KG1 (cell line): ENCODE results near the gene TXNDC2.

ENCODE experiments used
- DNase-seq: peaks from one replicate; lab custom pipeline; 2025; lab: John Stamatoyannopoulos, UW

Gene TXNDC2

DNA sequence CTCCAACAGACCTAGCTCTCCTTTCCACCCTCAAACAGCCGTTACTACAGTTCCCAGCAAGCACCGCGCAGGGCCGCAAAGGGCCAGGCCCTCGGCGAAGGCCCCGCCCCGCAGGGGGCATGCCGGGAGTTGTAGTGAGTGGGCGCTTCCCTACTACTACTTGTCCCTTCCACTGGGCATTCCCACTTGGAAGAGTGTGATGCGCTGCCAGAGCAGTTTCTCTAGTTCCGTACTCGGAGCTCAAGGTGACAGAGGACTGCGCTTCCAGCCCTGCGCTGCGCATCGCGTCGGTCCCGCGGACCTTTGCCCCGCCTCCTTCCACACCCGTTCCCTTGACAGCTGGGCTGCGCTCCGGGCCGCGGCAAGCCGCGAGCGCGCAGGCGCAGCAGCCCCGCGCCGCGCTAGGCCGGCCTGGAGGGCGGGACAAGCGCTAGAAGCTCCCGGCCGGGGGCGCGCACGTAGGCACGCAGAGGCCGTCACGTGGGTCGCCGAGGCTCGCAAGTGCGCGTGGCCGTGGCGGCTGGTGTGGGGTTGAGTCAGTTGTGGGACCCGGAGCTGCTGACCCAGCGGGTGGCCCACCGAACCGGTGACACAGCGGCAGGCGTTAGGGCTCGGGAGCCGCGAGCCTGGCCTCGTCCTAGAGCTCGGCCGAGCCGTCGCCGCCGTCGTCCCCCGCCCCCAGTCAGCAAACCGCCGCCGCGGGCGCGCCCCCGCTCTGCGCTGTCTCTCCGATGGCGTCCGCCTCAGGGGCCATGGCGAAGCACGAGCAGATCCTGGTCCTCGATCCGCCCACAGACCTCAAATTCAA, 28.0 kb downstream of the TXNDC2 start, which contains the start of gene VAPA:
VAPA (plus strand) TSS at position 491 of the 808 bp plus-strand sequence; CDS start at position 732, 241 bp downstream.
- DNase-seq: peak; percentile 99

DNA sequence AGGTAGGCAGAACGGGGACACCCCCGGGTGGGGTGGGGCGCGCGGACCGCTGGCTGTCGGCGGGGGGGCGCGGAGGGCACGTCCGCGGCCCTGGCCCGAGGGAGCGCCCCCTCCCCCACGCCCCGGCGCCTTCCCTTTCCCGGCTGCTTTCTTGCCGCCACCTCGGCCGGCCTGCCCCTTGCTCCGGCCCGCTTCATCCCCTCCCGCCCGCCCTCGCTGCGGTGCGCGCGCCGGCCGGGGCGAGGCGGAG, 28.5 kb downstream of the TXNDC2 start:
- DNase-seq: no peak

DNA sequence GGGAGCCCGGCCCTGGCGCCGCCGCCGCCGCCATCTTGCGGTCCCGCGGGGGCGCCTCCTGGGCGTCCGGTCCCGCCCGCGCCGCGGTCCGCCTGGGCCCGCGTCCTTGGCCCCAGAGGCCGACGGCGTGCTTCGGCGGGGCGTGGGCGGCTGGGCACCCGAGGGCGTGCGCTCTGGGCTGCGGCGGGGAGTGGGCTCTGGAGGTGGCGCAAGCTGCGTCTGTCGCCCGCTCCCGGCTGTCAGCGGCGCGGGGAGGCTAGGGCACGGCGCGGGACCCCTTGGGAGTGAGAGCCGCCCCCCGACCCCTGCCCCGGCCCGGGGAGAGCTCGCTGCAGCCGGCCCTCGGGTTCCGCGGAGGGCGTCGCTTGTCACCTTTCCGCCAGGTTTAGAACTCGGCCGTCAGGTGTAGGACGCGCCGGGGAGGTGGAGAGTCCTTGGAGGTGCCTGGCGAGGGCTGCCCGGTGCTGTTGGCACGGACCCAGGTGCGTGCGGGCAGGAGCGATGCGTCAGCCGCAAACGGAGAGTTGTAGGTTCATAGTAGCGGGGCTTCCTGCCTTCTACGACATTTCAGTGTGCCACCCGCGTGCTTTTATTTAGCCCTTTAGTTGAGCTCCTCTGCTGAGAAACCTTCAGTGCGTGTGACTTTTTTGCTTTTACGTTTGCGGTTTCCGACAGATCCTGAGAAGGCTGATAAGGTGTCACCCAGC, 29.0 kb downstream of the TXNDC2 start:
- DNase-seq: peak; percentile 18

DNA sequence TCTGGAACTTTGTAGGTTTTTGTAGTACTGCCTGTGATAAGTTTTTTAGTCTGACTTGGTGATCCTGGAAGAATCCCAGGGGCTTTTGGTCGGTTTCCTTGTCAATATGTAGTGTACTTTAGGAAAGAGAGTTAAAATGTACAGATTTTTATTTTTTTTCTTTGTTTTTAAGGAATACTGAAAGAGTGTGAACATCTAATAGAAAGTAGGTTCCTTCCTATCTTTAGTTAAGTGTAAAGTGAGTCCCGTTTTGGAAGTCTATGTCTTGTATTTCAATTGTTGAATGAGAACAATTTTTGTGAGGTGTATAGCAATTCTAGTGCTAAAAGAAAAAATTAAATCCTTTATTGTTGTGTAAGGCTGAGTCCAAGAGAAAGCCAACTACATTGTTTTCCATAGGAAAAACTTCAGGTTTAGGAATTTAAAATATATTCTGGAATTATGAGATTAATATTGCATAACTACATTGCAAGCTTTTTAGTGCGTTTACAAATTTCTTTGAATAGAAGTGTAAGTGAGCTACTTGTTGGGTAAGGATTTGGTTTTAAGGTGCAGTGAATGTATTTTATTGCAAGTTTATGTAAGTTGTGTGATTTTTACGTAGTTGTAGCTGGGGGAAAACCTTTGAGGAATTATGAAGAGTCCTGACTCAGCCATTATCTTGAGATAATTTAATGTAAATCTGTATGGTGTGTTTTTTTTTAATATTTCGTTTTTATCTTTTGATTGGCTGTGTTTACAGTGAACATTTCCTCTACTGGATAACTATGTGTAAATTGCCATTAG, 29.7 kb downstream of the TXNDC2 start:
- DNase-seq: no peak

DNA sequence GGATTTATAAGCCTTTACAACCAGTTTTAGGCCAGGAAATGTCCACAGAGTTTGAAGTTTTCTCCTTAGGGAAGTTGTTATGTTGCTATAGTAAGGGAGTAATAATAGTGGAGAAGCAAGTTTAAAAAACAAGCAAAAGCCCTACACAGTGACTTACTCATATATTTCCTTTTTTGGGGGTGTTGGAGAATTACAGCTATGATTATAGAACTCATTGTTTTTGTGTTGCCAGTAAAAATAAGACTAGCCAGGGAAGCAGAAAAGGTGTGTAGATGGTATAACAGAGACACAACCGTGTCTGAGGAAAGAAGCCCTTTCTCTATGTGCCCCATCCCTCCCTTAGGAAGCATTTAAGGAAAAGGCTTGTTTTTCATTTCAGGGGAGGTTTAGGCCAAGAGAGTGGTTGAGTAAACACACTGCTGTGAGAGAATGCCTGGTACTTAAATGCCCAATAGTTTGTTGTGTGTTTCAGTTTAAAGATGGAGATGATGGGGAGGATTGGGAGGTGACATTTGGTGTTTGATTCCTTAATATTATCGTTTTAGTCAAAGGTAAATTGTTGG, 30.4 kb downstream of the TXNDC2 start:
- DNase-seq: no peak

DNA sequence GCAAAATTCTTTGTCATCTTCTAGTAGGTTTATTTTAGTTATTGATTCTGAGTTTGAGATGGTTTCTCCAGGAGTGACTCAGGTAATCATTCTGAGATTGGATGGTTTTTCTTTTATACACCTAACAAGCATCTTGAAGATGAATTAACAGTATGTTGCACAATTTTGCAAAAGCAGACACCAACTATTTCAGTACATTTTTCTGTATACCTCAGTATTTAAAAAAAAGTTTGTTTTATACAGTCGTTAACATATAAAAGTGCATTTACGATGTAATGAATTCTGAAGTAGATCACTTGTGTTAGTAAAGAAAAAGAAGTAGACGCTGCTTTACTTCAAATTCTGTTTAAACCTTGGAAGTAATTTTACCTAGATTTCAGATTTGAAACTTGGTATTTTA, 31.0 kb downstream of the TXNDC2 start:
- no peak for DNase-seq

DNA sequence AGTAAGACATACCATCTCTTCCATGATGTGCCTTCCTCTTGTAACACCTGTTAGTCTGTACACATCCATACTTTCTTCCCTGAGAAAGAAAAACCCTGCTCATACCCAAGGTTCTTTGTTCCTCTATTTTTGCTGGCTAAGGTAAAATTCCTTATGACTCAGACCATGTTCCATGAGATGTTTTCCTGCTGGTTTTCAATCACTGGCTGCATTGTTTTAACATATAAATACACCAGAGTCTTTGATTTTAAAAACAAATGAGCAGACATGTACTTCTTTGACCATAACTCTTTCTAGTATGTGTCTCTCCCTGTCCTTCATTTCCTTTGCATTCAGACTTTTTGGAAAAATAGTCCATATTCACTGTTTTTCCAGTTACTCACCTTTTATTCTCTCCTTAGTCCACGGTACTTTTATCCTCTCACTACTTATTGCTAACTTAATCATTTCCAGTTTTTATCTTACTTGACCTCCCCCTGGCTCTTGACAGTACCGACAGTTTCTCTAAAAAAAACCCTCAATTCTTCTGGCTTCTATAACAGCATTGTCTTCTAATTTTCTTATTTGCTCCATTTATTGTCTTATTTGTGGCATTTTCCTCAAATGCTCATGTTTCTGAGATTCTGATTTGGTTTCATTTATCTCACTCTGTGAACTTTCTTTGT, 32.4 kb downstream of the TXNDC2 start:
- no peak for DNase-seq

DNA sequence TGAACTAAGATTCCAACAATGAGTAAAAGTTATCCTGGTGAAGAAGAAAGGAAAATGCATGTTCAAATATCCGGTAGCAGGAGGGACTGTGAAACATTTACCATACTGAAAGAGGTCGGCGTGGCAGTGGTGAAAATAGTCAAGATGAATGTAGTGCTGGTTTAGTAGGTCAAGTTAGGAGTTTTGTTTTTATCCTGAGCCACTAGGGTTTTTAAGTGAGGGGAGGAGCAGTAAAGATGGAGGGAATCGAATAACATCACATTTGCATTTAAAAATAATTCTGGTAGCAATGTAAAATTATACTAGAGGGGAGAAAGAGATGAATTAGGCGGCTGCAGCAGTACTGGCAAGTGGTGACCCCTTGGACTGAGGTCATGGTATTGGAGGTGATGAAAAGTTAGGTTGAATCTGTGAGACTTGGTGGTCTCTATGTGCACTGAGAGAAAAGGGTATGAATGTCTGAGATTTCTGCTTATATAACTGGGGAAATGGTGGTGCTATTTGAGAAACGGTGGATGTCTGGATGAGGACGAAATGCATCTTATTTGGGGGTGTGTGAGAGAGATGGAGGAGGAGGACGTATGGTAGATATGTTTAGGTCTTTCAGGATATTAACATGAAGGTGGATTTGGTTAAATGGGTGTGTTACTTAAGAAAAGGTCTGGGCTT, 33.9 kb downstream of the TXNDC2 start:
- no peak for DNase-seq

DNA sequence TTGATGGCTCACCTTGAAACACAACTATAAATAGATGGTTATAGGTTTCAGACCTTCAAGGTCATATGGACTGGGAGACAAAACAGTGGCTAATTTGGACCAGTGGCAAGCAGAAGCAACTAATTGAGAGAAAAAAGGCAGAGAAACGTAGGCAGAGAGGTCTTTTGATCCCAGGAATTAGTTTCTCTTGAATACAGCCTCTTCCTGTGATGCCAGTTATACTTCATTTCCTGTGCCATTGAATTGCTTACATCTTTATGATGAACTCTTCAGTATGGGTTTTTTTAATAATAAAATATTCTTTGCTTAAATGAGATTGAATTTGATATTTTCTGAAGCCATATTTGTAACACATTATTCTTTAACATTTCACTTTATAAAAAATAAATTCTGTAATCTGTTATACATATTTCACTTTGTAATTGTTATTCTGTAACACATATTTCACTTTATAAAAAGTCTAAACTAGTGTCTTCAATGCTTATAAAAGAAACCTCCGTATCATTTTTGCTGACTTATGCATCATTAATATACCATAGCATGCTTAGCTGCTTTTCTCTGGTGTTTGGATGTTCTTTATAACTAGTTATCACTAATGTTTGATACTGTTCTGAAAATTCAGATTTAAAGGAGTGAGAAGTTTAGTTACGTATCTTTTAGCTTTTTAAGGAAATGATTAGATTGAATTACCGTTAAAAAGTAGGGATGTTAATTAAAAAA, 37.0 kb downstream of the TXNDC2 start:
- DNase-seq: no peak

DNA sequence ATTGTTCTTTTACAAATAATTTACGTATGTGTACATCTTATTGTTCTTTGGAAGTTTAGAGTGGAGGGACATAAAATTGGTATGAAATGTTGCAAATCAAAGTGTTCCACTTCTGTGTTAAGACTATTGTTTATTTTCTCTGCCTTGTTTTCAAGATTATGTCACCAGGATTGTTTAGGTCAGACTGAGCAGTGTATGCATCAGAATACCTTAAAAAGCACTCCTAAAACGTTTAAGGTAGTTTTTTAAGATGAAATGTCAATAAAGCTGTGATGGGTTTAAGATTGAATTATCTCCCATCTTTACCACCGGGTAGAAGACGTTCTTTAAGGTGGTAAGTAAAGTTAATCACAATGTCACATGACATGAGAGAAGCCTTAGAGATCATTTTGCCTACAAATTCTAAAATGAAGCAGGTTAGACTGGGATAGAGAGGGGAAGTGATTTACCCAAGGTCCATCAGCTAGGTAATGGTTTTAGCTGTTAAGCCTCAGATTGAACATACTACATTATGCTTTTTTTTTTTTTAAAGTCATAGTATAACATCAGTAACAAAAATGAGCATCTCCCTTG, 38.7 kb downstream of the TXNDC2 start:
- DNase-seq: no peak

DNA sequence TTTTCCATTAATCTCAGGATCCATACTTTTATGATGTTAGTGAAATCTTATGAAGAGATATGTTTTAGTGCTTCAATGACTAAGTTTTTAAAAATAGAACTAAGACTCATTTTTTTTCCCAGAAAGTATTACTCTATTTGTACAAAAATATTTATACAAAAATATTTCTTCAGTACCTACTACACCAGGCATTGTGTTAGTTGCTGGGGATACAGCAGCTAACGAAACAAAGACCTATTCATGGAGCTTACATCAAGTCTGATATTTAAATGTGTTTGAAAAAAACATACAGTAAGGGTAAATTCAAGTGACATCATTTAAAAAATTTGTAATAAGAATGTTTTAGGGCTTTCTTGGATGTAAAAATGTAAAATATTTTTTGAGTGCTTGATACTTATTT, 39.6 kb downstream of the TXNDC2 start:
- no peak for DNase-seq

DNA sequence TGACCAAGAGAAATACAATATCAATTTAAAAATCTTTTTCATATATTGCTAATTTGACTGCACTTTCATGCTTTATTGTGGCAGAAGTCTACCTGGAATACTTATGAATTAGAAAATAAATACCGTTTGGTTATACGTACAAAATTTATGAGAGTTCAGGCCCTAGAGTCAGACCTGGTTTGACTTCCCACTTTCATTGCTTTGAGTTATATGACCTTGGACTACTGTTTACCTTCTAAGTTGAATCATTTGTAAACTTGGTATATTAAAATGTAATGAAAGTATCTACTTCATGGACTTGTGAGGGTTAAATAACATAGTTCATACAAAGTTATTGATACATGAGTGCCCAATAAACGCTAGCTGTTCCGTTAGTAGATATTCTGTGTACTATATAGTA, 40.0 kb downstream of the TXNDC2 start:
- no peak for DNase-seq

DNA sequence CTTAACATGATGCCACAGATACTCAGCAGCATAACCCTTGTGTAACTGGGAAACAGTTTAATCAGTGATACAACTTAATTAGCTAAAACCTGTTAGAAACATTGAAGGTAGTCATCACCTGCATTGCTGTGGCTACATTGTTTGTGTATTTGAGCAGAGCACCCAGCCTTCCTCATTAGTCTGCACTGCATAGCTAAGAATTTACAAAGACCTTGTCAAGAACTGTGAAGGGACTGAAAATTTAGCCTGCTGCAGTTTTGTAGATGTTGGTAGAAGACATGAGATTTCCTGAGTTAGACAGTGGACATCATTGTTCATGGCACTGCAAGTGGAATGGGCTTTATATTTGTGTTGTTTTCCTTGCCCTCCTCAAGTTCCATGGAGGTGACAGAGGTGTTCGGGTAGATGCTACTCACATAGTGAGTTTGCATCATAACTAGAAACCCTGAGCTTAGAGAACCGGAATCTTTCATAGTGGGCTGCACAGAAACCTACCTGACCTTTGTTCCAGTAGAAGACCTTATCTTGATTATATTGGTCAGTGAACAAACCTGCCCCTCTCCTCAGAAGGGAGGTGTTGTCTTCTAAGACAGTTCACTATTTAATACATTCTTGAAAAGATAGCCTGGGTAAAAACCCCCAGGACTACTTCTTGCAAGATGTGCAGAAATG, 40.6 kb downstream of the TXNDC2 start:
- no peak for DNase-seq

DNA sequence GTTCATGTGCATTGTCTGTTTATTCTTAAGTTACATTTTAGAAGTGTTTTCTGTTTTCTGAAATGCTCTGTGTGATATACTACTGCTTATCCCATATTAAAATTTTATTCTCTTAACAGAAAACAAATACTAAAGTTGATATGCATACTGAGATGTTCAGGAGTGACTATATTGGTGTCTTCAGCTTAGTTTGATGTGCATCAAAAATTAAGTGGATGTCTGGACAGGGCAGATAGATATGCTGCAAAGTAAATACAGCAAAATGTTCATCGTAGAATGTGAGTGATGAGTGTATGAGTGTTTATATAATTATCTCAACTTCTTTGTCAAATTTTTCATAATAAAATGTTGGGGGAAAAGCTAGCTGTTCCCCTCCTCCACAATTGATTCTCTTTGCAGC, 41.2 kb downstream of the TXNDC2 start:
- no peak for DNase-seq

DNA sequence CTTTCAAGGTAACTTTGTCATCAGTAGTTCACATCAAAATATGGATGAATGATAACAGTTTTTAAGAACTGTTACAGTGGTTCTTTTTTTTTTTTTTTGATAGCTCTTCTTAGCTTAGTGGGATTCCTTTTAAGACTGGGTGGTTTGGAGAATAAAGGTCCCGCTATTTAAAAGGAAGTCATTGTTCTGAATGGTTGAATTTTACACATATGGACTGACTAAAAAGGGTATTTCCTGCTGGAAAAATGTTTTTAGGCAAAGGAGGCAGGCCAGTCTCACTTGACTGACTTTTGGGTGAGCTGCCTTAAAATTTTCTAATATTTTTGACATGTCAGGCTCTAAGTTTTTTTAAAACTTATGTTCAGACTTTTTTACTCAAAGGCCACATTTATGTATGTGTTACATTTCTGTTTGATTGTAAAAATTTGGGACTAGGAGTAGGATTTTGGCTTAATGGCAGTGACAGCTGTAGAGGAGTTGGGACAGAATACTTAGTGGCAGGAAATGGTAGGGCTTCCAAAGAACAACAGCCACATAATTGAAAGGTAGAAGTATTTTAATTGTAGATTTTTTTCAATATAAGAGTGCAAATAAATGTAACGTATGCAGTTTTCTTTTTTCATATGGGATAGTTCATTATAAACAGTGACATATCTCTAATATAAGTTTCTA, 41.8 kb downstream of the TXNDC2 start:
- no peak for DNase-seq

DNA sequence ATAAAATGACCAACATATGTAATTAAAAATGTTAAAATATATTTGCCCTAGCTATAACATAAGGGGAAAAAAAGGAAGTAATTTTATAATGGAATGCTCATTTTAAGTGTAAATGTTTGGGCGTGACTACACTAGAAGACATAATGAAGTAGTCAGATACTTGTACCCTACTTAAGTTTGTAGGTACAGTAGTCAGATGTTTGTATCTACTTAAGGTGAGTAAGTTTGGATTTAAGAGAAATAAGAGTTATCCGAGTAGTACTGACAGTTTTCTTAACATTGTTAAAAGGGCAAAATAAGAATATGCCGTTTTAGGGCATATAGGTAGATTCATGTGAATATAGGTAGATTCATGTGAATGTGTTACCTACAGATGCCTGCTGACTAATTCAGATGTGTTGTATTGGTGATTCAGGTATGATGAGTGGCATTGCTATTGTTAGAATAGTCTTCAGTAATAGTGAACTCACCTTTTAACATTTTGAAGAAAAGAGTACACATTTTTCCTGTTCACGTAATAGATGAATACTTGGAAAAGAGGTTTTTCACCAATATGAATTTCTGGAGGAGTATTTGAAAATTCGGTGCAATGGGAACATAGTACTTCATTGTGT, 43.0 kb downstream of the TXNDC2 start:
- DNase-seq: no peak

DNA sequence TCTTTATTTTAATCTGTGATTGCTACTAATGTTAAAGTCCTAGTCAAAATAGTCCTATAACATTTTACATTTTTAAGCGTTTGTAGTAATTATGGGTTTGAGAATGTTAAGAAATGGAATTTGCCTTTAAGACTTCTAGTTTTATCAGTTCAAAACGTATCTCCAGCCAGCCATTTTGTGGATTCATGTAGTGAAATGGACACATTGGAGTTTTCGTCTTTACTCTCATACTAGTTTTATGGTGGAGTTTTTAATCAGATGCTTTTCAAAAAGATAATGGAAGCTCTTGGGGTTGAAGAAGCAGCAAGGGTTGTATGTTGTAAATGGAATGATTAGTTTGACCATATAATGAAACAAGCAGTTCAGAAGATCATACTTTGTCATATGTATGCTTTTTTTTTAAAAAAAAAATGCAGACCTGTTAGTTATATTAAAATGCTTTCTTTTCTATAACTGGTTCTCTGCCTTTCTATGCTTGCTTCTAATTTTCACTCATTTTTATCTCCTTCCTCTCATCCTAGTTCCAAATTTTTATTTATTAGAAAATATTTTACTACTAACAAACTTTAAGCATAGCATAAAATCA, 44.6 kb downstream of the TXNDC2 start:
- no peak for DNase-seq

DNA sequence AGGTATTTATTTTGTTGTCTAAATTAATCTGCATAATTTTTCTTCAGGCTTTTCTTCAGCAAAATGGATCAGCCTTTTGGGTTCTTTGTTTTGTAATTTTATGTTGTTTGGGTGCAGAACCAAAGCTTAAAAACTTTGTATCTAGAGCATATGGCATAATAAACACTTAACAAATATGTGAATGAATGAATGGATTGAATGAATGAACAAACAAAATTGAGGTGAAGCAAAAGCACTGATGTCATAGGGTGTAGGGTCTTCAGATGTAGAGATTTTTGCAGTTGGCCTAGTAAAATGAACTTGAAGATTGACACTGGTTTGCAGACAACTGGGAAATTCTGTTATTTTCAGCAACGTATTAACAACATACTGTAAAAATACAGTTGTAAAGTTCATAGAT, 45.4 kb downstream of the TXNDC2 start:
- DNase-seq: no peak

DNA sequence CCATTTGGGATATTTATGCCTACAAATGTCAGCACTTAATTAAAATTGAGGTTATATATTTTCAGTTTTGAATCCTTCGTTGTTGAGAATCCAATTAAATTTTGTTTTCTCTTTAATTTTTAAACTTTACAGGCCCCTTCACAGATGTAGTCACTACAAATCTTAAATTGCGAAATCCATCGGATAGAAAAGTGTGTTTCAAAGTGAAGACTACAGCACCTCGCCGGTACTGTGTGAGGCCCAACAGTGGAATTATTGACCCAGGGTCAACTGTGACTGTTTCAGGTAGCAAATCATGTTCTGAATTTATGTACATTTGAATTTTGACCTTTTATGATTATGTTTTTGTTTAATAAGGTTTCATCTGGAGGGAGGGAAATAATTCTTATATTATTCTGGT, 45.9 kb downstream of the TXNDC2 start:
- no peak for DNase-seq
